Stimulated activated CD4-positive, alpha-beta T cell treated with anti-CD3 and anti-CD28 coated beads, Interleukin-4, amount 100 ng/mL, for 1 hour (primary cell): ENCODE measurements around the gene CTNS.

ENCODE experiments used
- DNase-seq: peaks from one replicate; pipeline ENCODE4 v3.0.0-alpha.2; 2020

CTNS gene

DNA sequence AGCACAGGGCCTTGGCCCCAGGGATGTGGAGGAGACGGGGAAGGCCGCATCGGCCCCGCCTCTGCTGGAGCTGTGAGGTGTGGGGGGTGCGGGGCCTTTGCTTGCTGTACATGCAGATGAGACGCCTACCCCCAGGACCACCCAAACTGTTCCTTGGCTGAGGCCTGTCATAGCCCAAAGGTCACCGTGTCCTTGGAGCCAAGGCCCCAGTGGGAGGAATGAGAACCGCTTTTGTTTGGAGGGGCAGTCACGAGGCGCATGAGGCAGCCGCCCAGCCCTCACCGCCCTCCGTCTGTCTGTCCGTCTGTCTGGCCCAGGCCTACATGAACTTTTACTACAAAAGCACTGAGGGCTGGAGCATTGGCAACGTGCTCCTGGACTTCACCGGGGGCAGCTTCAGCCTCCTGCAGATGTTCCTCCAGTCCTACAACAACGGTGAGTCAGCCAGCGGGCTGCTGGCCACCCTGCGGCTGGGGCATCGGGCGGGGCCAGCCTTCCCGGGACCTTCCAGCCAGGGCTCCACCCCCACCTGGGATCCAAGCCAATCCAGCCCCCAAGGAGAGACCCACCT is 23.1 kb downstream of the CTNS start:
- no peak for DNase-seq

DNA sequence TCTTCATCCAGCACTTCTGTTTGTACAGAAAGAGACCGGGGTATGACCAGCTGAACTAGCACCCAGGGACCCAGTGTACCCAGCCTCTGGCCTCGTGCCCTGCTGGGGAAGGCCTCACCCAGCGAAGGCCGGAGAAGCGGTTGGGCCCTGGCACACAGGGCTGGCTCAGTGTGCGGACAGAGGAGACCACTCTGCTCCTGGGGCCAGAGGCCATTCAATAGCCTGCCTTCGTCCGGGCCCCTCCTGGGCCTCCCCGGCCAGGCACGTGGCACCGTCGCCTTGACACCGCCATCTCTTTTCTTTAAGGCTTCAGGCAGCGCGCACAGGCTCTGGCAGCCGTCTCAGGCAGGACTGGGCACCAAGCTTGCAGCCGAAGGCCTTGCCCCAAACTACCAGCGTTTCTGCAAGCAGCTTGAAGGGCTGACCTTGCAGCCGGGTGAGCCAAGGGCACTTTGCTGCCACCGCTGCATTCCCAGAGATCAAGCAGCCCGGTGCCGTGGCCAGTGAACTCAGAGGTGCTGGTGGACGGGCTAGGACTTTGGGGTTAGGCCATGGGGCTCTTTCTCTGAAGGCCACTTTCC is 23.8 kb downstream of the CTNS start:
- DNase-seq, result no peak

DNA sequence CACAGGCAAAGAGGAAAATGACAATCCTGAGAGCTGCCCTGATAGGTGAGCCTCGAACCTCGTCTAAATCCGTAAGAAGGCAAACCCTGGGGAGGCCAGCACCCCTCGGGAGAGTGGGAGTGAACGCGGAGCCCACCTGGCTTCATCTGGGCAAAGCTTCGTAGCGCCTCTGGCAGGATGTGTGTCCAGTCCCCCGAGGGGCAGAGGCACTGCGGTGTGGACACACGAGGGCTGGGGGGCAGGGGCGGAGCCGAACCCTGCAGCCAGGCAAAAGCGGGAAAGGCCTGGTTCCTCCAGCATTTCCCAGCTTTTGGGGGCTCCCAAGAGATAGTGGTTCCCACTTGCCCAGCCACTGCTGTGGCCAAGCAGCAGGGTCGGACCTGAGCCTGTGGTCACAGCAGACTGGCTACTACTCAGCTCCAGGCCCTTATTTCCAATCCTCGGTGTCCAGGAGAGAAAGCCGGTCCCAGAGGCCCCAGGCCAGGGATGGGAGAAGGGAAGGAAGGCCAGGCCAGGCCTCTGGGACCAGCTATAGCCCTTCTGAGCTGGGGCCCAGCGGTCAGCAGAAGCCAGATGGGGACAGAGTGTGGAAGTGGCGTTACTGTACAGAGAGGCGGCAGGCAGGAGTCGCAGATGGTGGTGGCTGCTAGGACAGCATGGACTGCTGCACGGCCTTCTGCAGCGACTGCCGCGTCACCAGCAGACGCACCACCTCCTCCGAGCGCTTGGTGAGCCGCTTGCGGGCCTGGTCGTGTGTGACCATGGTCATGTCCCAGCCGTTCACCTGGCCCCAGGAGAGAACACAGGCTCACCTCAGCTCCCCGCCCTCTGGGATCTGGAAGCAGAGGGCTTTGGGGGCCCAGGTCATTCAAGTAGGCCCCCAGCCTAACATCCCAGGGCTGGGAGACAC is 26.8 kb downstream of the CTNS start:
- no peak for DNase-seq

DNA sequence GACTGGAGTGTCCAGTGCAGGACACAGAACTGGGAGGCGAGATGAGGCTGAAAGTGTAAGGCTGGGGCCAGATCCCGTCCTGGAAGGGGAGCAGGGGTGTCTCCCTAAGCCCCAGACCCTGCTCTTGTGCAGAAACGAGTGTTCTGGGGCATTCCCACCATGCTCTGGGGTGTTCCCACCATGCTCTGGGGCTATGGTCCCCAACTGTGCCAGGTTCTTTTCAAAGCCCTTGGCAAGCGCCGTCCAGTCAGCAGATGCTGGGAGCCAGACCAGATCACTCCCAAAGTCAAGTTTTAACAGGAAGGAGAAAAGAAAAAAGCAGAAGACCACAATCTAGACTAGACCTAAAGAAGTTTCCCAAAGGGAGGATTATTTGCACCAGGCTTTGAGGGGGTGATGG is 29.3 kb downstream of the CTNS start:
- no peak for DNase-seq

DNA sequence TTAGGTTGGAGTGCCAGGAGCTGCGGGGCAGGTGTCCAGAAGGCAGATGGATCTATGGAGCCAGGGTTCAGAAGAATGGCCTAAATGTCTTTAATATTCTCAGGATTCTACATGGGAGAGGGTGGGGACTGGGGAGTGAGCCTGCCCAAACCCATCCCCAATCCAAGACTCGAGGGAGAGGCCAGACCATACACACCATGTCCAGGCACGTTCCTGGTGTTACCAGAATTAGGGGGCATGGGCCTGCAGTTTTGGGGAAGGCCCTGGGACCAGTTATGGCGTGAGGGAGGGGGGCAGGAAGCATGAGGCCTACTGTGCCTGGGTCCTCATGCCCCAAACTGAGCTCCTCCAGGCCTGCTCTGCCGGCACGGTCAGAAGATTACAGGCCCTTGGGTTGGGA is 30.0 kb downstream of the CTNS start:
- DNase-seq, result no peak

DNA sequence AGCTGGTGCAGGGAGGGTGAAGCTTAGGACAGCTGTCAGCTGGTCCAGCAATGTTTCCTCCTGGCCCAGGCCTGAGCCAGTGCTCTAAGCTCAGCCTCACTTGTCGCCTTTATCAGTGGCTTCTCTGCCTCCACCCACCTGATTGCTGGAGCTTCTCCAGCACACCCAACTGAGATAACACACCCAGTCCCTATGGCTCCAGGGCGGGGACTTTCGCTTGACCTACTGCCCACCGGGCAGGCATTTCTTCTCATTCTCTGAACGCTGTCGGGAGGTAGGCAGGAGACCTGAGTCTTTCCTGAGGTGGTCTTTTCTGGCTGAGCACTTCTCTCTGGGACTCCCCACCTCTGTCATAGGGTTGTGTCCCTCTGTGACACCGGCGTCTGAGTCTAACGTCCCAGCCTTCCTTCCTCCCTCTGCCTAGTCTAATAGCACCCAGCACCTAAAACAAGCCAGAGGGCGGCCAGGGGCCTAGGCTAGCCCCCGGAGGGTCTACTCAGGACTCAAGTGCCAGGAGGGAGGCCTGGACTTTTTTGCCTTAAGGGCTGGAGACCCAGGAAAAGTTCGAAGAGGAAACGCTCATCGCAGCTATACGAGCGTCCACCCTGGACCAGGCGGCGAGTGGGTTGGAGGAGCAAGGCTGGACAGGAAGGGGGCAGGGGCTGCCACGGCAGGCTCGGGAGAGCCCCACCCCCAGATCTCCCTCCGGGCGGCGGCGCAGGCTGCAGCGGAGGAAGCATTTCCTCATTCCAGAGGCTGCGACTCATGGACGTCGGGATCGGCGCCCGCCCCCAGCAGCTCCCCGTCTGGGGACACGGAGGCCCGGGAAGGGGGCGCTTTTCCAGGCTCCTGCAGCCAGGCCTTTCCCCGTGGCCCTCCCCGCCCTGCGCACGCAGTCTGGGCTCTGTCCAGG is 31.1 kb downstream of the CTNS start:
- peak; percentile 14 for DNase-seq

DNA sequence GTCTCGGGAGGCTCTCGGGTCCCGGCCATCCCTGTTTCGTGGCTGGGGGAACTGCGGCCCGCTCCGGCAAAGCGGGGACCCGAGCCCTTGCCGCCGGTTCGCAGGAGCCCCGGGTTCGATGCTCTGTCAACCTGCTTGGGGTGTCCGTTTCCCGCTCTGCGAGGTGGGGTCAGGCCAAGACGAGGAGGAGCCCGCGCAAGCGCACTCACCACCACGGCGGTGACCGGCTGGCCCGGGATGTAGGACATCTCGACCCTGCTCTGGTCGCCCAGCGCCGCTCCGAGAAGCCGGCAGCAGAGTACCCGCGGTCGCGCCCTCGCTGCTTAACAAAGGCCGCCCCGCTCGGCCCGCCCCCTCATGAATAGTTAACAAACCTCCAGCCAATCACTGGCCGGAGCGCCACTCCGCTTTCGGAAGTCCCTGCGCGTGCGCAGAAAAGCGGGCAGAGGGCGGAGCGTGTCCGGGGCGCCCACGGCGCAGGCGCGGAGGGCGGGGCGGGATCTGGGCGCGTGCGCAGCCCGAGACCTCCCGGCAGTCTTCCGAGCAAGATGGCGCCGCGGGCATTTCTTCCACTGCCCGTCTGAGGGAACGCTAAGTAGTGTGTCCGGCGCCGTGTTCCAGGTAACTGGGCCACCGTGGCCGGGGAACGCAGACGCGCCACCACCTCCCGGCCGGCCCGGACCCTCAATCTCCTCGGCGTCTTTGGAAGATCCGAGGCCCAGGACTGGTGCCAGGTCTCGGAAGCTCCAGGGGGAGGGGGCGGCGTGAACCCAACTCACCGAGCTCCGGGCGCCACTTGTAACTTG is 31.9 kb downstream of the CTNS start, which contains the start of the genes EMC6 and TAX1BP3:
EMC6 (plus strand) TSS at position 534 of the 806 bp plus-strand sequence. CDS start 335 bp downstream, outside the sequence.
TAX1BP3 (minus strand) TSS at position 300 of the 806 bp plus-strand sequence; CDS start at position 248, 52 bp downstream.
- DNase-seq, result peak; percentile 98

DNA sequence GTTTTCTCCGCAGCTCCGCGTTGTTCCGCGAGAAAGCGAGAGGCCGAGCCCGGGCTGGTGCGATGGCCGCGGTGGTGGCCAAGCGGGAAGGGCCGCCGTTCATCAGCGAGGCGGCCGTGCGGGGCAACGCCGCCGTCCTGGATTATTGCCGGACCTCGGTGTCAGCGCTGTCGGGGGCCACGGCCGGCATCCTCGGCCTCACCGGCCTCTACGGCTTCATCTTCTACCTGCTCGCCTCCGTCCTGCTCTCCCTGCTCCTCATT is 32.5 kb downstream of the CTNS start:
- no peak for DNase-seq

DNA sequence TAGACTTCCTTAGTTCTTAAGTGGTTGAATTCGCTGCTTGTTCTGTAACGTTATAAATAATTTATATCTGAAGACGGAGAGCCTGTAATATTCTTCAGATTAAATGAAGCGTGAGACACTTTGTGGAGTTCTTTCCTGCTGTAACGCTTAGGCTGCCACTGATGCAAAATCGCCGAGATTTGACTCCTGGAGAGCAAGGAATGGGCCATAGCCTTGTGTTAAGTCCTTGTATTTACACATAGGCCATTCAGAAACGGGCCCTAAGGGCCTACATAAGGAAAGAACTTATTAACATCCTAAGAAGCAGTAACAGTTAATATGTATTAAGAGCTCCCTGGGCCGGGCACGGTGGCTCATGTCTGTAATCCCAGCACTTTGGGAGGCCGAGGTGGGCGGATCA is 33.0 kb downstream of the CTNS start:
- no peak for DNase-seq

DNA sequence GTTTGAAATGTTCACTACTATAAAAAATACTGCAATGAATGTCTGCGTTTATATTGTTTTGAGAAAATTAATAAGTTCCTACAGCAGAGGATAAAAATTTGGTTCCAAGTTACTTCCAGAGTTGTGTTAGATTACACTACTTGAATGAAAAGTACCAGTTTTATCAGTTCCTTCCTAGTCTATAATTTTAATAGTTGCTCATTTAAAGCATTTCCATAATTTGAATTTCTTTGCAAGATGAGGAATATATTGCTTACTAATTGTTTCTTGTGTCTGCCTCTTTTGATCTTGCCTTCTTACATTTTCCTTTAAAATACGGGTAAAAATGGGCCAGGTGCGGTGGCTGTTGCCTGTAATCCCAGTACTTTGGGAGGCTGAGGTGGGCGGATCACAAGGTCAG is 36.0 kb downstream of the CTNS start:
- no peak for DNase-seq

DNA sequence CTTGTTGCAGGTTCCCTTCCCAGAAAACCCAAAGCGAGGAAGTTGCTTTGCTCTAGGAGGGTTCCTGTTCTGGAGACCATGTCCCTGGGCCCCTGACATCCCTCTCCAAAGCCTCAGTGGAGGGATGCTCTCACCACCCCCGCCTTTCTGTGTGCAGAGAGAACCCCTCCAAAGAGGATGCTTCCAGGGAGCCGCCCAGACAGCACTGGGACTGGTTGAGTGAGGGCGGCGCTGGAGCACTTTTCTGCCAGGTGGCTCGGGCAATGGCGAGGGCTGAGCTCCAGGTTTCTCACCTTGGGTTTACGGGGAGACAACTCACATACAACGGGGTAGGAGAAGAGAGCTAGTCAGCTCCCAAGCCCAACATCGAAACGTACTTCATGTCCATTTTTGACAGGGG is 39.3 kb downstream of the CTNS start:
- DNase-seq, result no peak

DNA sequence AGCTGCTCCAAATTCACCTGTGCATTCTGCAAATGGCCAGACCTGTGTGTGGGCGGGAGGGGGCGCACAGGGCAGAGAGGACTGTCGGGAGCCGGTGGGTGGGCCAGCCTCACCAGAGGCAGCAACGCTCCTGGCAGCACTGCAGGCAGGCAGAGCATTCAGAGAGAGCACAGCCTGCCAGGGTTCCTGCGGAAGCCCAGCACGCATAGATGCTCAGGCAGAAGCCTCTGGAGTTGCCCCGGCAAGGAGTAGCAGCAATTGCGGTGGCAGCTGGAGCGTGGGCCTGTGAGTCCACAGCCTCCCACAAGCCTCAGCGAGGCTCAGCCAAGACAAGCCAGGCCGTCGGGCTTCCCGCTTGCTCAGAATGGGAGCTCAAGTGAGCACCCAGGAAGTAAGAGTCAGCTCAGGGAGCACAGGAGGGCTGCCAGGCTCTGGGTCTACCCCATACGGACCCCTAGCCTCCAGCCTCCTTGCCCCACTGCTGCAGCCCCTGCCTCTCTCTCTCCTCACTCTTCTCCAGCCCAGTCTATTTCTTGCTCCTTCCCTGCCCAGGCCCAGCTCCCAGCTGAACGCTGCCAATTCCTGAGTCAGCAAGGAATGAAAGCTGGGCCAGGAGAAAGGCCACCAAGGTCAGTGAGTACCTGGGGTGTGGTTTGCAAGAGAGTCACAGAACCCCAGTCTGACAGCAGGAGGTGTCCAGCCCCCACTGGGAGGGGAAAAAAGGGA is 41.7 kb downstream of the CTNS start:
- DNase-seq, result no peak

DNA sequence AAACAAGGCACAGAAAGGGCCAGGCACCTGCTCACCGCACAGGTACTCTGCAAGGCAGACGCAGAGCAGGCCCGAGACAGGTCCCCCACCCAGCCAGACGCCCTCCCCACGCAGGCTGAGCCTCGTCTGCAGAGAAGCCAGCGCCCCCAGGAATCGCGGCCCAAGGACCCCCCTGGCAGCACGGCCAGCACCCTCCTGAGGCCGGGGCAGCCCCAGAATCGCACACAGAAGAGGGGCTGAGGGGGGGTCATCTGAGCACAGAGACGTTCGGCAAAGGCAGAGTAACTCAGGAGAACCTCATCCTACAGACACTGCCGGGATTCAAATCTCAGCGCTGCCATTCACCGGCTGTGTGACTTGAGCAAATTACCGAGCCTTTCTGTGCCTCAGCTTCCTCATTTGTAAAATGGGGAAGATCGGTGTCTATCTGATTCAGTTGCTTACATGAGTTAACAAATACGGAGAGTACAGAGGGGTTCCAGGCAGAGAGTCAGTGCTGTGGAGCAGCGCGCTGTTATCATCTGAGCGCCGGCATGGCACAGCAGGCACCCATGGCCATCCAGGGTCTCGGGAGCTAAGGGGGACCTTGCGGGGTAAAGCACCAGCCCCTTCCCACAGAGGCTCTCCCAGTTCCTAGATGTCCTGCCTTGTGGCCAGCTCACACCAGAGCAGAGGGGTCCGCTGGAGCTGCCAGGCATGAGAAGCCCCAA is 42.4 kb downstream of the CTNS start:
- DNase-seq, result no peak

DNA sequence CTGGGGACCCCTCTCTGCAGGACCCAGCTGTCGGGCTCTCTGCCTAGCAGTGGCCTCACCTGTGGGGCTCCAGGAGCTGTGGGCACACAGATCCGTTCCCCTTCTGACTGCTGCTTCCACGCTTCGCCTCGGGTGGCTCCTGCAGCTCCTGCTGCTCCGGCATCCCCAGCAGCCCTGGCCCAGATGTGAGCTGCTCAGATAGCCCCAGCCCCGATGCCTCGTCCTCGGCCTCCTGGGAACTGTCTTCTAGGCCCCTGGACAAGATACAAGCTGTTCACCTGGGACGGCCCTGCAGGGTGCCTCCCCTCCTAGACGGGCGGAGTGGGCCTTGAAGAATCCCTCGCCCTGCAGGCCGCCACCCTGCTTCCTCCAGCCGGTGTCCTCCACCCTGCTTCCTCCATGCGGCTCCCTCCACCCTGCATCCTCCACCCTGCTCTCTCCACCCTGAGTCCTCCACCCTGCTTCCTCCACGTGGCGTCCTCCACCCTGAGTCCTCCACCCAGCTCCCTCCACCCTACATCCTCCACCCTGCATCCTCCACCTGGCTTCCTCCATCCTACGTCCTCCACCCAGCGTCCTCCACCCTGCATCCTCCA is 43.1 kb downstream of the CTNS start:
- DNase-seq, result no peak

DNA sequence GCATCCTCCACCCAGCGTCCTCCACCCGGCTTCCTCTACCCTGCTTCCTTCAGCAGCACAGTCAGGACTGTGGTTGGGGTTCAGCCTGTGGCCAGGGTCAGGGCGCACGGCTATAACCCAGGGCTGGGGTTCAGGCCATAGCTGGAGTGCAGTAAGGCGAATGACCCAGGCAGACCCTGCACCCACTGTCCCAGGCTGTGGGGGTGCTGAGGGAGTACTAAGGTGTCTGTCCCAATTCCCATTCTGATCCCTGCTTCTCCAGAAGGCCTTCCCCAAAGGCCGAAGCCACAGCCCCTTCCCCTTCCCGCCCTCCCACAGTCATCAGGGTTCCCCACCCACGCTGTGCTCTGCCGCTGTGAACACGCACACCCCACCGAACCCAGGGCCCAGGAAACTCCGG is 44.5 kb downstream of the CTNS start:
- no peak for DNase-seq

DNA sequence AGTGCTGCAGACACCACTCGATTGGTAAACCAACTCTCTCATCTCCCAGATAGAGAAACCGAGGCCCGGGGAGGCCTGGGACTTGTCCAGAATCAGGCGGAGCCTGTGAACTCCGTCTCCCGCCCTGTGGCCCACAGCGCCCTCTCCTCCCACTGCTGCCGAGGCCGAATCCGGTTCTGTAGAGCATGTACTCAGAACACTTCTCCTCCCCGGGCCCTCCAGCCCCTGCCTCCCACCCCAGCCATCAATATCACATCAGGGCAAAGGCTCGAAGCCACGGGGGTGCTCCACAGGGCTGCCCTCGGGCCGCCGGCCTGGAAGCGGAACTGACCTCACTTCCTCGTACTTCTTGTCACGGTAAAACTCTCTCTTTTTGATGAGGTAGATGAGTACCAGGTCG is 45.0 kb downstream of the CTNS start:
- DNase-seq, result no peak

DNA sequence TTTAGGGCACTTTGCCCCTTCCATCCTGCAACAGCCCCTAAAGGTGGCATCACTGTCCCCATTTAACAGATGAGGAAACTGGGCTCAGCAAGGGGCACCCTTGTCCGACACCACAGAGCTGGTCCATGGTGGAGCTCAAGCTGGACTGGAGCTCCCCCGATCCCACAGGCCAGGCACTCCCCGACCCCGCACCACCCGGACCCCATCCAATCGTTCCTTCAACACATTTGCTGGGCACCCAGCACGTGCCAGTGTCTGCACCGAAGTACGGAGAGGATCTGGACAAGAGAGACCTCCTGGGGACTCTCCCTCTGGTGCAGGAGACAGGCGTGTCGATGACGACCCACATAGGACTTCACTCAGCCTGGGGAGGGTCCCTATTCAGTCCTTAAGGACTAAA is 45.5 kb downstream of the CTNS start:
- no peak for DNase-seq

DNA sequence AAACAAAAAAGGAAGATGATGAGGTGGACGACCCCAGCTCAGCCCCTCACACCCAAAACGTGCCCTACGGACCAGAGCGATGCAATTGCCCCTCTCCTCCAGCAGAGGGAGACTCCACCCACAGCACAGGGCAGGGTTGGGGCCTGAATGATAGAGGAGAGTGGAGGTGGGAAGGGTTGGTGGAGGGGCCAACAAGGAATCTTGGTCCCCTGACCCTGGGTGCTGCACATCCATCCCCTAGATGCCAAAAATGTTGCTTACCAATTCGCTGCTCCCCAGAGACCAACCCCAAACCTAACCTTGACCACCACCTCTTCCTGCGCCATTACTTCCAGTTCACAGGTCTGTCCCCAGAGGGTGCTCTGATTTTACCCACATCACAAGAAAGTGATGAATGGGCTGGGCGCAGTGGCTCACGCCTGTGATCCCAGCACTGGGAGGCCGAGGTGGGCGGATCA is 46.5 kb downstream of the CTNS start:
- DNase-seq, result peak; percentile 56

DNA sequence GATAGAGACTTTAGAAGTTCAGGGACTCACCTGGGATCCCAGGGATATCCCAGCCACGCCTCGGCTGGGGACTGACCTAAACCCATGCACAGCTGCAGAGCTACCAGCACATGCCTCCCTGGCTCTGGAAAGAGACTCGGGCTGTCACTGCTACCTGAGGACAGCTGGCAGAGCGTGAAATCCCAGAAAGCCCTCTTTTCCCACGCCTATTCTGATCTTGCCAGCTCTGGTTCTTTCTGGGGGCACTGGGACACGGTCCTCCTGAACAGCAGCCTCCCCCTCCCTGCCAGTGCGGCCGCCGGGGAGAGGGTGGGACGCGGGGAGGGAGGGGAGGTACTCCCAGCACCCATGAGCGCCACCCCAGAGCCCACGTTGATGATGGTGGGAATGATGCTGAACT is 48.6 kb downstream of the CTNS start:
- no peak for DNase-seq

DNA sequence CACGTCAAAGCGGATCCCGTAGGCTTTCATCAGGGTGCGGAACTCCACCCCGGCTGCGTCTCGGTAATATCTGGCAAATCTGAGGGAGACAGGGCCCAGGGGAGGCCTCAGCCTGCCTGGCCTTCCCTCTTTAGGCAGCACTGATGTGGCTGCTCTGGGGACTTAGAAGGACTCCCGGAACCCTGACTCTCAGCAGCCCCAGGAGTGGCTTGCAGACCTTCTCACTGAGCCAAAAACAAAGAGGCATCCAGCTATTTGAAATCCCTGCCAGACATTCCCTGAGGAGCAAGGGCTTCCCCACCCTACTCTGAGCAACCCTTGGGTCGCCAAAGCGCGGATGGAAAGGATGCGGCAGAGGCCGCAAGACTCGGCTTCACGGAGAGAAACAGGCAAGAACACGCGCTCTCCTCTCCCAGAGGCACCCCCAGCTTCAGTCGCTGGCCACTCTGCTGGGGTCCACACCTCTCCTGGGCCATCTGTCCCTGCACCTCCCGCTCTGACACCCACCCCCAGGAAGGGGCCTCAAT is 51.5 kb downstream of the CTNS start:
- DNase-seq, result no peak
